IPS-18a (cell line): ENCODE data around the gene KNSTRN.
A peak's percentile ranks its signal among the peaks of the same experiment; 100 is the strongest.

Experiments used
- H3K27ac ChIP-seq: one replicate; pipeline ENCODE4 v1.5.1; 2013; ENCODE audit warnings: low read length
- H3K27me3 ChIP-seq: one replicate; pipeline ENCODE4 v1.6.1; 2013; ENCODE audit warnings: mild to moderate bottlenecking, low read length; ENCODE audit not compliant: control insufficient read depth, insufficient read depth
- H3K36me3 ChIP-seq: one replicate; pipeline ENCODE4 v1.6.1; 2013; ENCODE audit warnings: low read depth, low read length; ENCODE audit not compliant: control insufficient read depth
- H3K4me1 ChIP-seq: one replicate; pipeline ENCODE4 v1.6.1; 2013; ENCODE audit warnings: low read depth, low read length; ENCODE audit not compliant: control insufficient read depth
- H3K4me3 ChIP-seq: one replicate; pipeline ENCODE4 v1.5.1; 2013; ENCODE audit warnings: low read length
- H3K9ac ChIP-seq: one replicate; pipeline ENCODE4 v1.6.1; 2013; ENCODE audit warnings: mild to moderate bottlenecking, low read length, moderate library complexity
- H3K9me3 ChIP-seq: one replicate; pipeline ENCODE4 v1.6.1; 2013; ENCODE audit warnings: low read depth, low read length; ENCODE audit not compliant: control insufficient read depth

KNSTRN gene

DNA sequence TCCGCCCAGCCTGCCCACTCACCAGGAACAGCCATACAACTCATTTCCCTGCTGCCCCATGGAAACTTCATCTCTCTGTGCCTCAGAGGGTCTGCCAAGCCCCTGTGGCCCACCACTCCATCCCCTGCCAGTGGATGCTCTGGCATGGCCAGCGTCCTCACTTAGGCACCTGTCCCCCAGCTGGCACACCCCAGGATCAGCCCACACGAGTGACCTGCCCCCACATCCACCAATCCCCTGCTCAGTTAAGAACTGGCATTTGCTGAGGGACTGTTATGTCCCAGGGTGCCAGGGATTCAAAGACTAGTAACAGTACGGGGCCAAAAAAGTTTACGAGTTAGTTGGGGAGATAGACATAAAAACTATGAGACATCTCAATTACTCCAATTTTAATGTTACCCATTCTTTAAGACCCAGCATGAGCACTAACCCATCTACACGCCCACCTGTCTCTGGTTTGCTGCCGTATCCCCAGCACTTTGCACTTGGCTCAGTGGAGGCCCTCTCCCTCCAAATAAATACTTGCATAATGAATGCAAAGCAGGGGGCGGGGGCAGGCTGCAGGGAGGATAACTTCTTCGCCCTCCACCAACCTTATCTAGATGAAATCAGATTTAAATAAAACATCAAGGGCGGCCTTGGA lies 46.7 kb downstream of the KNSTRN start:
- no peak overlapping the region for H3K4me3 ChIP-seq
- H3K9me3 ChIP-seq, result no peaks in the 10 kb centered on the region
- peaks cover 13% of the 10 kb centered on the region for H3K4me1 ChIP-seq
- H3K27ac ChIP-seq, result no peak overlapping the region
- no peaks in the 10 kb centered on the region for H3K36me3 ChIP-seq
- H3K9ac ChIP-seq, result no peak overlapping the region
- peaks cover 19% of the 10 kb centered on the region for H3K27me3 ChIP-seq

DNA sequence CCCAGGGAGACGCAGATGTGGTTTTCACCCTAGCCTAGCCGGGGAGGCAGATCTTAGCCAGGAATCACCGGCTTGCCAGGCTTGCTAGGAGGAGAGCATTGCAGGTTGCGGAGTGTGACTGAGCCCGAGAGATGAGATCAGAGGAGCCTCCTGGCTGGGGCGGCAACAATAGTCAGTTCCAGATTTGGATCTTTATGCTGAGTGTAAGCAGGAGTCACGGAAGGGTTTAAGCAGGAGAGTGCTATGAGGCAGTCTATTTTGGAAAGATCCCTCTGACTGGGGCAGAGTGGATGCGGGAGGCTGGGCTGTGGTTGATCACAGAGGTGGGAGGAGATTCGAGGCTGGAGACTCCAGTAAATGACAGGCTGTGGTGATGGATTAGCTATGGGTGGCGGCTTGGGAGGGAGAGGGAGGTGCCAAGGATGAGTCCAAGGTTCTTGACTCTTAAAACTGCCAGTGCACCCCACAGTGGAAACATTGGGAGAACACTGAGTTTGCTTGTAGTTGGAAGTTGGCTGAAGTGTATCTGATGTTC lies 47.8 kb downstream of the KNSTRN start:
- H3K36me3 ChIP-seq, result no peaks in the 10 kb centered on the region
- peaks cover 31% of the 10 kb centered on the region for H3K27me3 ChIP-seq
- H3K4me3 ChIP-seq, result no peak overlapping the region
- H3K9ac ChIP-seq, result no peak overlapping the region
- H3K27ac ChIP-seq, result no peak overlapping the region
- H3K9me3 ChIP-seq, result no peaks in the 10 kb centered on the region
- H3K4me1 ChIP-seq, result peaks cover 18% of the 10 kb centered on the region

DNA sequence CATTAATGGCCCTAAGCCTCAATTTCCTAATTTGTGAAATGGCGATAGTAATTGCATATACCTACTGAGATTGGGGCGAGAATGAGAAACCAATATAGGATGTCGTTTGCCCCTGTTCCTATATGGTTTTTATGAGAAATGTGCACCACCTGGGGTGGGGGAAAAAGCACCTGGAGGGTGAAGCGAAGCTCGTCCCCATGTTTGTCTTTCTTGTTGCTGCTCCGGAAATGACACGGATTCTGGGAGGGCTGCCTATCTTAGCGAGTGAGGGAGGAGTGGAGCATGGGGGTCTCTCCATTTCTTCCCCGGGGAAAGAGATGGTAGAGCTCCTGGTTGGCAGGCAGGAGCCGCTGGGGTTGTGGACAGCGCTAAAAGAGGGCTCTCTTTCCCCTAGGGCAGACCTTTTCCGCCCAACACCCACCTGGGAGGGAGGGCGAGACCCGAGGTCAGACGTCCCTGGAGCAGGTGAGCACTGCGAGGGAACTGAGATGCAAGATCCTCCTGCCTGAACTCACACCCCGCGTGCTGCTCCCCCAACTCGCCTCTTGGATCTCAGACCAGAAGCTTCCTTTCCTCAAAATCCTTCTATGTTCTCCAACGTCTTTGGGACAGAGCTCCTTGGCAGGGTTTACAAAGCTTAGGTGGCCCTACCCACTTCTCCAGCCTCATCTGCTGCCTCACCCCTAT lies 52.6 kb downstream of the KNSTRN start:
- no peak overlapping the region for H3K9ac ChIP-seq
- H3K27ac ChIP-seq, result no peak overlapping the region
- no peaks in the 10 kb centered on the region for H3K36me3 ChIP-seq
- peak overlapping the region; percentile 87 for H3K4me3 ChIP-seq
- H3K4me1 ChIP-seq, result peaks cover 27% of the 10 kb centered on the region
- H3K9me3 ChIP-seq, result no peaks in the 10 kb centered on the region
- H3K27me3 ChIP-seq, result peaks cover 59% of the 10 kb centered on the region

DNA sequence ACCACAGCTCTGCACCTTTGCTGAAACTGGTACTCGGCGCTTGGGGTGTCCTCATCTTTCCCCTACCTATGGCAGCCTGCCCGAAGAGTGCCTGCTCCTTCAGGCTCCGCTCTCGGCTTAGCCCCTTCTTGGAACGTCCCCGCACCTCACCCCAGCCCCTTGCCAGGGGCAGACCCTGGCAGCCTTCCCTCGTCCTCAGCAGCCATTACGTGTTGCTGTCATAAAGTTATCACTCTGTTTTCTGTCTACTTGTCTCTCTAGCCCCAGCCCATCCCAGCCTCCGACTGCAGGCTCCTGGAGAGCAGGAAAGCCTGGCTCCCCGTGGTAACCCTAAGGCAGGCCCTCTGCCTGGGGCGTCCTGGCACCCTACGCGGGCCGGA lies 53.2 kb downstream of the KNSTRN start:
- Histone ChIP-seq H3K4me1 (peaks cover 27% of the 10 kb centered on the region), H3K4me3 (peak overlapping the region; percentile 87), H3K27me3 (peaks cover 59% of the 10 kb centered on the region), H3K36me3 (no peaks in the 10 kb centered on the region), H3K9ac (peak overlapping the region; percentile 30), H3K9me3 (no peaks in the 10 kb centered on the region), H3K27ac (no peak overlapping the region)

DNA sequence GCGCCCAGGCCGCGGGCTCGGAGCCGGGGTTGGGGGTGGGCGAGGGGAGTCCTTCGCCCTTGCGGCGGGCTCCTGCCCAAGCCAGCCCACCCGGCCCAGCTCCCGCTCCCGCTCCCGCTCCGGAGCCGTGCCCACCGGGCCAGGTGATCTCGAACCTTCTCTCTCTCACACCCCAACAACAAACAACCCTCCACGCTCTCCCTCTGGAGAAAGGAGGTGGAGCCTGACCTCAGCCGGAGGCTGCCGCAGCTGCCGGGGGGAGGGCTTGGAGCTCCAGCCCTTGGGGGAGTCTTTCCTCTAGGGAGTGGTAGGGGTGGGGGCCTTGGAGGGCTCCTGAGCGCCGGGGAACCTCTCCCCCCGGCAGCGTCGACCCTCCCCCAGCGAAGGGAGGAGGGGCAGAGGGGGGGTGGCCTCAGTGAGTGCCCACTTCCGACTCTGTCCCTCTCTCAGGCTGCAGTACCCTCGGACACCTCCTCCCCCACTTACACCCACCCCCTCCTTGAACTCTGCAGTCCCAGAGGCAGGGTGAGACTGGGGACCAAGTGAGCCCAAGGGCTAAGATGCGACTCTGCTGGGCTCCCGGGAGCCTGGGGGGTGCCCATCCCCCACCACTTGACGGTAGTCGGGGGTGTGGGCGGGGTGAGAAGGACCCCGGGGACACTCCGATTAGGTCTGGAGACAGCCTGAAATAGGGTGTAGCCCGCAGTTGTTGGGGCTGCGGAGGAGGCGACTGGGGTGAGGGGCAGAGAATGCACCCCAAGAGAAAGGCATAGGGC lies 53.8 kb downstream of the KNSTRN start:
- Histone ChIP-seq H3K27ac (no peak overlapping the region), H3K4me1 (peaks cover 27% of the 10 kb centered on the region), H3K9ac (peak overlapping the region; percentile 30), H3K9me3 (no peaks in the 10 kb centered on the region), H3K36me3 (no peaks in the 10 kb centered on the region), H3K27me3 (peaks cover 59% of the 10 kb centered on the region), H3K4me3 (peak overlapping the region; percentile 87)

DNA sequence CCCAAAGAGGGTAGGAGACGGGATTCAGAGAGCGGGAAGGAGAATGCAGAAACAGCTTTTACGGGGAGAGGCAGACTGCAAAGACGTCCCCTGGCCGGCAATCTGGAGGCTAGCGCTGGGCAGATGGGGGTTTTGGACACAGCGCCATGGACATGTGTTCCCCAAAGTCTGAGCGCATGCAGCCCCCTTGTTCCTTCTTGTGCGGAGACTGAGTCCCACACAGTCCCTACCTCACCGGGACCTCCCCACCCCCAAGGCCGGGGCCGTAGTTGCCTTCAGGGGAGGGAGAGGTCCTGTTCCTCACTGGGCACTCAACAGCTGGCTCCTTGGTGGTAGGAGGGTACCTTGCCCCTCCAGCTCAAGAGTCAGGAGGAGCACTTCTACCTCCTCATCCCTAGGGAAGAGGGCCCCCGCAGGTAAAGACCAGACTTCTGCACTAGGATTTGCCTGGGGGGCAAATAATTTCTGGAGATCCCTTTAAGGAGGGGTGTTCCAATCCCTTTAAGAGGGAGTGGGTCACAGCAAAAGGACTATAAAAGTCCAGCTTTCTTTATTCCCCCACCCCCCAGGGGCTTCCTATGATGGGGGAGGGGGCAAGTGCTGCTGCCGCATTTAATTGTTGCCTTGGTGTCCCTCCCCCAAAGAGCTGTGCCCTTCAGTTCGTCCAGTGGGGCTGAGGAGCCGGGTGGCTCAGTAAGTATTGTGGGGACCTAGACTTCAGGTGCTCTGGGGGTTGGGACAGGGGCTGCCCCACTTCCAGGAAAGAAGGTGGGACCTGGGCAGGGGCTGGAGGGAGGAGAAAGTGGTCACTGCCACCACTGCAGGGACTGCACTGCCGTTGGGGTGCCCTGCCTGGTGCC lies 54.6 kb downstream of the KNSTRN start:
- no peaks in the 10 kb centered on the region for H3K36me3 ChIP-seq
- H3K9me3 ChIP-seq, result no peaks in the 10 kb centered on the region
- no peak overlapping the region for H3K27ac ChIP-seq
- peak overlapping the region; percentile 30 for H3K9ac ChIP-seq
- peaks cover 59% of the 10 kb centered on the region for H3K27me3 ChIP-seq
- peaks cover 27% of the 10 kb centered on the region for H3K4me1 ChIP-seq
- H3K4me3 ChIP-seq, result peak overlapping the region; percentile 87

DNA sequence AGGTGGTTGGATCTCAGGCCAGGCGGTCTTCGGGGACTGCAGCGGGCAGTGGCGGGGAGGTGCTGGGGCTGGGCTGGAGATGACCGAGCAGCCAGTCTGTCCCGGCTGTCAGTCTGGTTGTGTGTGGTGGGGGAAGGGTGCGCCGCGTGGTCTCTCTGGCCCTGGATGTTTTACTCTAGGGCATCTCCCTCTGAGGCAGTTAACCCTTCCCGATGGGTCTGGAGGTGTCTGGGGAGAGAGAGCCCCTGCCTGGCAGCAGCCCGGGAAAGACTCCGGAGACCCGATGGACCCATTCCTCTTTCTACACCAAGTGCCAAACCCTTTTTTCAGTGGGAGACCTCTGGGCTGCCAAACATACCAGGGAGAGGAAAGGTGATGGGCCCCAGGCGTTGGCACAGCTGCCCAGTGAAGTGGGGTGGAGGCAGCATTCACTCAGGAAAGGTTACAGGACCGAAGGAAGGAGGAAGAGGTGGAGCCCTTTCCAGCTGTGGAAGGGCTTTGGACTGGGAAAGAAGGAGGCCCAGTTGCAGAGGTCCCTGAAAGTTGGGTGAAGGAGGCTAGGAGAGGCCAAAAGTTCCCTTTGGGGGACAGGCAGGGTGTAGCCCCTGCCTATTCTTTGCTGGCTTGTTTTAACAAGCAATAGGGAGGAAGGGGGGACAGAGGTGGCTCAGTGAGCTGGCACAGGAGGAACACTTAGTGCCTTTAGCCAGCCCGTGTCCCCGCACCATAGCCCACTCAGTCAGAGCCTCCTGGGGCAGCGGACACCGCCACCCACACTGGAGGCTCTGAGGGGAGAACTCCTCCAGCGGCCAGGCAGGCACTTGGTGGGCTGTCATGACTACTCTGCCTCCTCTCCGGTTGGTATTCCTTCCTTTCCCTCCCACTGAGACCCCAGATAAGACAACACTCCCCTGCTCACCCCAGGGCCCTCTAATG lies 55.5 kb downstream of the KNSTRN start:
- H3K4me1 ChIP-seq, result peaks cover 34% of the 10 kb centered on the region

DNA sequence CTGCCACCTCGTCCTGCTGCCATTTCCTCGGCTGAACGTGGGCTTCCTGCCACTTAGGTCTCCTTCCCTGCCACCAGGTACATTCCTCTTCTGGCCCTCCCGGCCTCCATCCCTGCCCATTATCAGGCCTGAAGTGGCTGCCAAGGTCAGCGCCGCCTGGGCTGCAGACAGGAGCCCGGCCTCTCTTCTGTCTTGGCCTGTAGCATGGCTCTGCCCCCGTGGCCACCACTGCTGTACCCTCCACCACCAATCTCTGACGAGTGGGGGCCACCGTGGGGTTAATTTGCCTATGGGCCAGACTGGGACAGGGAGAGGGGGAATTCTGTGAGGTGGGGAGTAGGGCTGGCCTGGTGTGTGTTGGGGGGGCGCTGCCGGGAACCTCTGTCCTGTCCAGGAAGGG lies 56.2 kb downstream of the KNSTRN start:
- peaks cover 39% of the 10 kb centered on the region for H3K4me1 ChIP-seq
- H3K27me3 ChIP-seq, result peaks cover 44% of the 10 kb centered on the region

More for the DNA sequence above, 55.5 kb downstream of the KNSTRN start:
- H3K4me3 ChIP-seq, result peak overlapping the region; percentile 87
- no peaks in the 10 kb centered on the region for H3K9me3 ChIP-seq
- no peak overlapping the region for H3K27ac ChIP-seq
- peaks cover 51% of the 10 kb centered on the region for H3K27me3 ChIP-seq
- H3K9ac ChIP-seq, result peak overlapping the region; percentile 30
- no peaks in the 10 kb centered on the region for H3K36me3 ChIP-seq

DNA sequence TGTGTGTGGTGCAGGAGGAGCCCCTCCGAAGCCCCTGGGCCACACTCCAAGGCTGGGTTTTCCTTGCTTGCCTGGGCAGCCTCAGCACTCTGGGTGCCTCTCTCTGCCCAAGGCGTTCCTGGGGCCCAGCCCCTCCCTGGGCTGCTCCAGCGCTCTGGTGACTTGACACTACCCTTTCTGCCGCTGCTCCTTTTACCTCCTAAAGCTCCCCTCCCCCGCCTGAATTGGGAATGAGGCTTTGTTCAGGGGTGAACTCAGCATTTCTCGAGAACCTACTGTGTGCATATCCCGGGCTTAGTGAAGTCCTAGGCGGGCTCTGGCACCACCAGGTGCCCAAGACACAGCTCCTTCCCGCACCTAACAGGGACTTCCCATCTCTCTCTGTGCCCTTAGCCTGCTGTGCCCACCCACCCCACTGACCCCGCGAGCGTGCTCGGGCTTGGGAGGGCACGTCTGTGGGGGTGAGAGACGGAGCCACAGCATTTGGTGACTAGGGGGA lies 57.0 kb downstream of the KNSTRN start:
- H3K27ac ChIP-seq, result peak overlapping the region; percentile 79

More for the DNA sequence above, 56.2 kb downstream of the KNSTRN start:
- Histone ChIP-seq H3K4me3 (peak overlapping the region; percentile 87), H3K27ac (no peak overlapping the region), H3K9me3 (no peaks in the 10 kb centered on the region), H3K9ac (peak overlapping the region; percentile 94), H3K36me3 (no peaks in the 10 kb centered on the region)

More for the DNA sequence above, 57.0 kb downstream of the KNSTRN start:
- Histone ChIP-seq H3K4me1 (peaks cover 42% of the 10 kb centered on the region), H3K9ac (peak overlapping the region; percentile 94), H3K27me3 (peaks cover 36% of the 10 kb centered on the region), H3K9me3 (no peaks in the 10 kb centered on the region), H3K4me3 (peak overlapping the region; percentile 87), H3K36me3 (no peaks in the 10 kb centered on the region)
